Kidney epithelial cell (primary cell): ENCODE results near the gene ENPP4. TPM values are rescaled to one million over a fixed set of nuclear protein-coding genes. Genes with fewer than 3 reads are reported as not detected.

Source experiments
- DNase-seq: peaks from one replicate; pipeline ENCODE4 v3.0.0-alpha.2; 2010; ENCODE audit warnings: low read depth
- H3K27me3 ChIP-seq: 2 replicates; pipeline ENCODE4 v1.6.0; 2011; ENCODE audit warnings: low read length; ENCODE audit not compliant: control insufficient read depth, insufficient read depth
- H3K36me3 ChIP-seq: 2 replicates; pipeline ENCODE4 v1.5.1; 2011; ENCODE audit warnings: low read length; ENCODE audit not compliant: control insufficient read depth, insufficient read depth
- H3K4me3 ChIP-seq: 2 replicates; pipeline ENCODE4 v1.5.1; 2011; ENCODE audit warnings: low read depth, mild to moderate bottlenecking, control low read depth, low read length
- total RNA-seq: library from RNA; depleted of rRNA; stranded (reverse); fragments of >200 nt; gene quantifications from 2 replicates; pipeline ENCODE4 v1.2.3, GENCODE V29; 2015
- TF ChIP-seq, protein P1 (sequence below): IDR thresholded peaks from 2 replicates; pipeline ENCODE4 v1.5.1; 2011; ENCODE audit warnings: mild to moderate bottlenecking, moderate library complexity, low read length, control low read depth, inconsistent platforms; ENCODE audit not compliant: insufficient read depth, poor library complexity, severe bottlenecking

ENPP4 gene
- total RNA-seq, 1 donor from 2014 or later, result 10.4 TPM

DNA sequence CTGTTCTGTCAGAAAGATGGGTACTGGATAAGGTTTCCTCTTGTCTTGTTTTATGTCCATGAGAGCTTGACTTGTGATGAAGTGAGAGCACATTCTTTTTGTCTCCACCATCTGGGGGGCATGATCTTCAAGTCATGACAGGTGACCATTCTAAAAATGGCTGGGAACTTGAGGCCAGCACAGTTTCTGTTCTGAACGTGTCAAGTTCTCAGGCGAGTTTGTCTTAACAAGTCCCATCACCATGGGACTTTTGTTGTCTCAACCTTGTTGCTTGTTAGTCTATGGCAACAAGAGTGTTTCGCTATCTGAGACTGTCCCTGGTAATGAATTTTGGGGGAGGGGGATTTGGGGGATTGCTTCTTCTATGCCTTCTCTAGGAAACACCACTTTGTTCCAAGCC lies 25.6 kb upstream of the ENPP4 start:
- H3K36me3 ChIP-seq, result no peaks in the 10 kb centered on the region
- TF ChIP-seq, protein P1, sequence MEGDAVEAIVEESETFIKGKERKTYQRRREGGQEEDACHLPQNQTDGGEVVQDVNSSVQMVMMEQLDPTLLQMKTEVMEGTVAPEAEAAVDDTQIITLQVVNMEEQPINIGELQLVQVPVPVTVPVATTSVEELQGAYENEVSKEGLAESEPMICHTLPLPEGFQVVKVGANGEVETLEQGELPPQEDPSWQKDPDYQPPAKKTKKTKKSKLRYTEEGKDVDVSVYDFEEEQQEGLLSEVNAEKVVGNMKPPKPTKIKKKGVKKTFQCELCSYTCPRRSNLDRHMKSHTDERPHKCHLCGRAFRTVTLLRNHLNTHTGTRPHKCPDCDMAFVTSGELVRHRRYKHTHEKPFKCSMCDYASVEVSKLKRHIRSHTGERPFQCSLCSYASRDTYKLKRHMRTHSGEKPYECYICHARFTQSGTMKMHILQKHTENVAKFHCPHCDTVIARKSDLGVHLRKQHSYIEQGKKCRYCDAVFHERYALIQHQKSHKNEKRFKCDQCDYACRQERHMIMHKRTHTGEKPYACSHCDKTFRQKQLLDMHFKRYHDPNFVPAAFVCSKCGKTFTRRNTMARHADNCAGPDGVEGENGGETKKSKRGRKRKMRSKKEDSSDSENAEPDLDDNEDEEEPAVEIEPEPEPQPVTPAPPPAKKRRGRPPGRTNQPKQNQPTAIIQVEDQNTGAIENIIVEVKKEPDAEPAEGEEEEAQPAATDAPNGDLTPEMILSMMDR, result no peak
- no peak for DNase-seq
- no peak overlapping the region for H3K4me3 ChIP-seq
- no peaks in the 10 kb centered on the region for H3K27me3 ChIP-seq

DNA sequence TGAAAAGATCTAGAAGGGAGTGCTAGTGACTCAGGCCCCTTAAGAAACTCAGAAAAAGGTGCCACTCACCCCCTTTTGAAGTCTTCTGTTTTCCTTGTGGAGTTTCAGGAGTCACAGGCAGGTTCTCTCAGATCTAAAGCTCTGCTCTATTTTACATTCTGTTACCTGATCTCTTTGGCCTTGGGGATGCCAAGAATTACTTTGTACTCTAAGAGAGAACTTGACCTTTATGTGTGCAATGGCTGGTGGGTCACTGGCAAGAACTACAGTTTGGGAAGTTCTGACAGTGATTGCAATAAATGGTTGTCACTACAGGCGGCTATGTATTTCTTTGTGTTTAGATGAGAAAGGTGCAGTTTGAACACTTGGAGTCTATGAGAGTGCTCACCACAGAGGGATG lies 24.2 kb upstream of the ENPP4 start:
- TF ChIP-seq, protein P1, result no peak
- H3K4me3 ChIP-seq, result no peak overlapping the region
- H3K27me3 ChIP-seq, result no peaks in the 10 kb centered on the region
- DNase-seq, result no peak
- no peaks in the 10 kb centered on the region for H3K36me3 ChIP-seq

DNA sequence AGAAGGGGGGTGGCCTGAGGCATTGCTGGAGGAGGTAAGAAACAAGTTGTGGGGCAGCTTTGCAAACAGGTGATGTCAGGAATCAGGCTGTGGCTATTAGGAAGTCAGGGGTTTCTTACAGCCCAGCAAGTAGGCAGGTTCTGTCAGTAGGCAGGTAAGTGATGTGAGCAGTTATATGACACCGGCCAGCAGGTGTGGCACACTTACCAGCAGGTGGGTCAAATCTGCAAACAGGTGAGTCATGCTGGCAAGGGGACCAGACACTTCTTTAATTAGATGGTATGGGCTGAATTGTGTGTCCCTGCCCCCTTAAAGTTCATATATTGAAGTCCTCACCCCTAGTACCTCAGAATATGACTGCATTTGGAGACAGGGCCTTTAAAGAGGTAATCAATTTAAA lies 16.4 kb upstream of the ENPP4 start:
- TF ChIP-seq, protein P1, result no peak

DNA sequence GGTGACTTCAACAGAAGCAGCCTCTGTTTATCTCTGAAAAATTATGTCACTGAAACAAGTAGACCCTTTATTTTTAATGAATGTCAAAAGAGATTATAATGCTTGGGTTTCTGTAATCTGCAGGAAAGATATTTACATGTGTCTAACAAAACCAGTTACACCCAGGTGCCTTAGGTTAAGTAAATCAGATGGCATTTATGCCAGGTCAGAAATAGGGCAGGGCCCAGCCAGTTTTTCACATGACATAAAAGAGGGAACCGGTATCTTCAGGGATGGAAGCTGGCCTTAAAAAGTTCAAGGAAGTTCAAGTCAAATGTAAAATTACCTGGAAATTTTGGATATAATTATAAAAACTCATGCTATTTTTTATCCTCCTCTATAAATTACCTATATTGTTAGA lies 14.2 kb upstream of the ENPP4 start:
- DNase-seq, result no peak
- no peaks in the 10 kb centered on the region for H3K27me3 ChIP-seq
- H3K4me3 ChIP-seq, result no peak overlapping the region
- TF ChIP-seq, protein P1, result no peak
- H3K36me3 ChIP-seq, result no peaks in the 10 kb centered on the region

More for the DNA sequence above, 16.4 kb upstream of the ENPP4 start:
- DNase-seq, result no peak
- no peaks in the 10 kb centered on the region for H3K36me3 ChIP-seq
- H3K4me3 ChIP-seq, result no peak overlapping the region
- H3K27me3 ChIP-seq, result no peaks in the 10 kb centered on the region

DNA sequence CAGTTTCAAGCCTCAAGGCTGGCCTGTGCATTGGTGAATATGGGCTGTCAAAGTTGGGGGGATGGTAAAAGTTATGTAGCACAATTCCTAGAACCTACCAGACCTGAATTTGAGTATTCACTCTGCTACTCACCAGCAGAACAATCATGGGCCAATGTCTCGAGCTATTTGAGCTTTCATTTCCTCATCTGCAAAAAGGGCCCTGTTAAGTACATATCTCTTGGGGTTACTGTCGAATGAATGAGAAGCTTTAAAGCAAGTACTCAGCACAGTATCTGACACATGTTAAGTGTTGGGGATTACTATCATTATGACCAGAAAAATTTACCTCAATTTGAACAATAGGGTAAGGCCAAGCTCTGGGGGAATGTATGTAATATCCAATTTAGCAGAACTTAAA lies 13.5 kb upstream of the ENPP4 start:
- Histone ChIP-seq H3K27me3 (no peaks in the 10 kb centered on the region), H3K36me3 (no peaks in the 10 kb centered on the region), H3K4me3 (no peak overlapping the region)
- TF ChIP-seq, protein P1, result no peak
- no peak for DNase-seq

DNA sequence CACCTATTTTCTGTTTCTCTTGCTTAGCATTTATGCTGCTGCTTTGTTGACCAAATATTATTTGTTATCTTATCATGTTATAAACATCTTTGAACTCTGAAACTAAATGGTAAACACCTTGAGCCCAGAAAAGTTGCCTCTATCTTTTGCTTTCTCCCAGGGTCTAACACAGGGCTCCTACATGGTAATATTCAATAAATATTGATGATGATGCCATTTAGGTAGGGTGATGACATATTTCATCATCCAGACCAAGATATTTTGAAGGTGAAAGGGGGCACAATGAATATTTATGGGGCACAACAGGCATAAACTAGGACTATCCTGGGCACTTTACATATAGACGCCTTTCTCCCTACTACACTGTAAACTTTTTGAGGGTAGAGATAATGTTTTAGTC lies 11.6 kb upstream of the ENPP4 start:
- no peaks in the 10 kb centered on the region for H3K36me3 ChIP-seq
- TF ChIP-seq, protein P1, result no peak
- DNase-seq, result no peak
- no peaks in the 10 kb centered on the region for H3K27me3 ChIP-seq
- H3K4me3 ChIP-seq, result no peak overlapping the region
